Testis (tissue), 2 donors: ENCODE data around the gene PAQR9.

Experiments used
- POLR2A ChIP-seq: fragments of 450-650 bp; IDR thresholded peaks from one replicate; pipeline ENCODE4 v1.6.1; 2017; ENCODE audit warnings: antibody characterized with exemption, mild to moderate bottlenecking, moderate library complexity
- TF ChIP-seq, protein P1 (sequence below), 3 experiments: fragments of 450-650 bp in 2 of 3; fragments of 200-600 bp in 1 of 3; sonication (generic) in 1 of 3; IDR thresholded peaks; one replicate each; pipeline ENCODE4 v1.5.1; 2016 to 2019; ENCODE audit warnings: antibody characterized with exemption in 3 of 3, mild to moderate bottlenecking in 2 of 3, moderate library complexity in 1 of 3

DNA sequence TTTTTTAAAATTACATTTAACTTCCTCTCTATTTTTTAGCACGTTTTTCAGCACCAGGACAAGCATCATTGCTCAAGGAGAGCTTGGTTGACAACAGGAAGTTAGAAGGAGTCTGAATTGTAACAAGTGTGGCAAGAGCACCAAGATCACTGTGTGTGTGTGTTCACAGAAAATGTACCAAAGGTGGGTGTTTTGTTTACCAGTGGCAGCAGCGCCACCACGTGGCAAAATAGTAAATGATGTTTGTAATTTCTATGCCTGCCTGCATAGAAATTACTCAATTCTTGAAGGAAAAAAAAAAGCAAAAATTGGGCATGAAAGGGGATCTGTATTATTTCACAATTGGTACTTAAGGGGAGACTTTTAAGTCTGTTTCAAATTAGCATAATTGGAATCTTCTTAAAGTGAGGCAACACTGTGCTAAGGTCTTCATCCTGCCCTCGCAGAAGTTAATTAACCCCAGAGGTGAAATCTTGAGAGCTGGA lies 30.5 kb upstream of the PAQR9 start:
- no peak for TF ChIP-seq POLR2A
- TF ChIP-seq, protein P1, sequence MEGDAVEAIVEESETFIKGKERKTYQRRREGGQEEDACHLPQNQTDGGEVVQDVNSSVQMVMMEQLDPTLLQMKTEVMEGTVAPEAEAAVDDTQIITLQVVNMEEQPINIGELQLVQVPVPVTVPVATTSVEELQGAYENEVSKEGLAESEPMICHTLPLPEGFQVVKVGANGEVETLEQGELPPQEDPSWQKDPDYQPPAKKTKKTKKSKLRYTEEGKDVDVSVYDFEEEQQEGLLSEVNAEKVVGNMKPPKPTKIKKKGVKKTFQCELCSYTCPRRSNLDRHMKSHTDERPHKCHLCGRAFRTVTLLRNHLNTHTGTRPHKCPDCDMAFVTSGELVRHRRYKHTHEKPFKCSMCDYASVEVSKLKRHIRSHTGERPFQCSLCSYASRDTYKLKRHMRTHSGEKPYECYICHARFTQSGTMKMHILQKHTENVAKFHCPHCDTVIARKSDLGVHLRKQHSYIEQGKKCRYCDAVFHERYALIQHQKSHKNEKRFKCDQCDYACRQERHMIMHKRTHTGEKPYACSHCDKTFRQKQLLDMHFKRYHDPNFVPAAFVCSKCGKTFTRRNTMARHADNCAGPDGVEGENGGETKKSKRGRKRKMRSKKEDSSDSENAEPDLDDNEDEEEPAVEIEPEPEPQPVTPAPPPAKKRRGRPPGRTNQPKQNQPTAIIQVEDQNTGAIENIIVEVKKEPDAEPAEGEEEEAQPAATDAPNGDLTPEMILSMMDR (IDR thresholded peaks at IDR 0.05): peak; percentile 16 to 70 (median 68)
